Measurements from ENCODE around the gene KLHL12. TPM values are rescaled to one million over a fixed set of nuclear protein-coding genes. Genes with fewer than 3 reads are reported as not detected.

The KLHL12 gene
- total and polyA plus RNA-seq, 2 of the 8 experiments (the other 6 are each of a cell fraction or from before 2014, with no cell fraction given): 27.2 to 33.3 TPM

- Histone ChIP-seq H3K18ac (ENCODE audit: extremely low read depth, low read length) (no peak overlapping the region), H2AK5ac (ENCODE audit: low read depth, low read length) (no peak overlapping the region), H3K56ac (replicated peaks; ENCODE audit: insufficient read length, low read depth, low read length) (no peak overlapping the region), H4K8ac (ENCODE audit: extremely low read depth, insufficient read depth, low read length) (peak overlapping the region; percentile 76), H2AFZ (ENCODE audit: low read length) (no peak overlapping the region), H2BK5ac (ENCODE audit: low read depth, low read length) (peak overlapping the region; percentile 48; the same call in 1 of the 2 replicates), H3K79me1 (ENCODE audit: low read depth, low read length) (peaks cover 6% of the 10 kb centered on the region; the same call in 1 of the 2 replicates), H3K23me2 (ENCODE audit: low read depth, low read length) (no peaks in the 10 kb centered on the region), H3K4ac (replicated peaks; ENCODE audit: insufficient read length, low read depth, low read length) (no peak overlapping the region), H3K4me2 (ENCODE audit: insufficient read depth in 1 of 2, low read depth in 2 of 2, low read length in 2 of 2) (no peak overlapping the region), H3K4me1 (replicated peaks in 1 of 4; ENCODE audit: control insufficient read depth in 3 of 4, insufficient read depth in 4 of 4, low read length in 3 of 4) (no peaks in the 10 kb centered on the region), H3K4me3 (ENCODE audit: extremely low read depth in 1 of 4, insufficient read depth in 2 of 4, low read depth in 3 of 4, low read length in 4 of 4) (no peak overlapping the region), H3K9me3 (ENCODE audit: insufficient read depth in 2 of 2, low read depth in 1 of 2, low read length in 1 of 2) (no peaks in the 10 kb centered on the region), H3K14ac (ENCODE audit: insufficient read length) (no peak overlapping the region), H3K36me3 (ENCODE audit: control insufficient read depth in 2 of 4, insufficient read depth in 4 of 4, low read length in 3 of 4) (peaks cover 19 to 39% (median 34%) of the 10 kb centered on the region in 4 experiments), H3K27ac (ENCODE audit: low read depth, low read length) (no peak overlapping the region), H2BK12ac (ENCODE audit: low read depth, low read length) (no peak overlapping the region), H3K27me3 (replicated peaks in 1 of 4; ENCODE audit: control insufficient read depth in 3 of 4, extremely low read depth in 1 of 4, insufficient read depth in 3 of 4, low read length in 3 of 4) (no peaks in the 10 kb centered on the region), H3K23ac (ENCODE audit: insufficient read length) (no peak overlapping the region), H4K20me1 (replicated peaks in 1 of 2; ENCODE audit: control insufficient read depth in 1 of 2, insufficient read depth in 2 of 2, low read length in 2 of 2) (peaks cover 4 to 10% of the 10 kb centered on the region in 2 experiments), H4K5ac (ENCODE audit: insufficient read length, low read depth, low read length) (no peak overlapping the region), H3K9ac (replicated peaks in 1 of 4; ENCODE audit: extremely low read depth in 1 of 4, low read depth in 3 of 4, low read length in 3 of 4) (no peak overlapping the region), H3K79me2 (ENCODE audit: control insufficient read depth in 1 of 2, insufficient read depth in 2 of 2, low read length in 2 of 2) (peaks cover 0 to 1% of the 10 kb centered on the region in 2 experiments; a peak in 1 of 4 replicates), H2BK15ac (ENCODE audit: low read length) (no peak overlapping the region), H4K91ac (replicated peaks; ENCODE audit: insufficient read length, low read length) (no peak overlapping the region), H2BK20ac (ENCODE audit: low read length) (no peak overlapping the region), H2BK120ac (replicated peaks; ENCODE audit: low read depth, low read length) (no peak overlapping the region)
- FAIRE-seq: peak; percentile 73
- ChIA-PET POLR2A (ENCODE audit: partially characterized antibody) (interaction anchor here (0.6 to 9.2 kb wide), 8 partner anchors 9 to 59 kb away, joined by 3 to 81 read pairs (median 4); partner anchors contain the start of genes KDM5B and PCAT6), CTCF (ENCODE audit: partially characterized antibody) (interaction anchor here (0.6 to 4.7 kb wide), 21 partner anchors 9 to 1030 kb away, joined by 3 to 41 read pairs (median 4); partner anchors contain the start of genes KDM5B and PCAT6)
- 76% methylated on average over 15 of the region's 15 CpGs; no CpG with 5 or more reads in 1 of the 2 experiments for WGBS, 2 experiments (ENCODE audit: extremely low coverage in 1 of 2, insufficient coverage in 1 of 2, insufficient read length in 1 of 2, insufficient replicate concordance in 2 of 2, low coverage in 1 of 2, low lambda C conversion rate in 2 of 2, missing lambda C conversion rate in 1 of 2)
- peak; percentile 62 to 70 for DNase-seq (ENCODE audit: low read depth in 1 of 2, low spot score in 2 of 2)
- TF ChIP-seq TBP (IDR thresholded peaks at IDR 0.05; ENCODE audit: low read depth, low read length) (no peak), SIN3A (conservative IDR thresholded peaks at IDR 0.05 in 1 of 2, IDR thresholded peaks at IDR 0.05 in 1 of 2; ENCODE audit: low read depth in 1 of 2, low read length in 2 of 2) (no peak; a peak in 1 of 4 replicates), YY1 (IDR thresholded peaks at IDR 0.05; ENCODE audit: low read depth, low read length) (peak; percentile 97), TAF7 (optimal IDR thresholded peaks at IDR 0.05; ENCODE audit: borderline replicate concordance, low read depth, low read length) (no peak), KDM1A (IDR thresholded peaks at IDR 0.05; ENCODE audit: borderline replicate concordance, low read length) (peak; percentile 67; the same call in 1 of the 2 replicates), JUND (IDR thresholded peaks at IDR 0.05; ENCODE audit: low read length) (no peak), GTF2F1 (IDR thresholded peaks at IDR 0.05; ENCODE audit: borderline replicate concordance, low read depth, low read length) (no peak)
- TF ChIP-seq, protein P1, sequence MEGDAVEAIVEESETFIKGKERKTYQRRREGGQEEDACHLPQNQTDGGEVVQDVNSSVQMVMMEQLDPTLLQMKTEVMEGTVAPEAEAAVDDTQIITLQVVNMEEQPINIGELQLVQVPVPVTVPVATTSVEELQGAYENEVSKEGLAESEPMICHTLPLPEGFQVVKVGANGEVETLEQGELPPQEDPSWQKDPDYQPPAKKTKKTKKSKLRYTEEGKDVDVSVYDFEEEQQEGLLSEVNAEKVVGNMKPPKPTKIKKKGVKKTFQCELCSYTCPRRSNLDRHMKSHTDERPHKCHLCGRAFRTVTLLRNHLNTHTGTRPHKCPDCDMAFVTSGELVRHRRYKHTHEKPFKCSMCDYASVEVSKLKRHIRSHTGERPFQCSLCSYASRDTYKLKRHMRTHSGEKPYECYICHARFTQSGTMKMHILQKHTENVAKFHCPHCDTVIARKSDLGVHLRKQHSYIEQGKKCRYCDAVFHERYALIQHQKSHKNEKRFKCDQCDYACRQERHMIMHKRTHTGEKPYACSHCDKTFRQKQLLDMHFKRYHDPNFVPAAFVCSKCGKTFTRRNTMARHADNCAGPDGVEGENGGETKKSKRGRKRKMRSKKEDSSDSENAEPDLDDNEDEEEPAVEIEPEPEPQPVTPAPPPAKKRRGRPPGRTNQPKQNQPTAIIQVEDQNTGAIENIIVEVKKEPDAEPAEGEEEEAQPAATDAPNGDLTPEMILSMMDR (IDR thresholded peaks at IDR 0.05; ENCODE audit: control extremely low read depth in 1 of 3, insufficient read depth in 1 of 3, low read depth in 1 of 3, low read length in 3 of 3): peak; percentile 81 to 90 (median 83)
Measured at GRCh38 chr1:202852163-202852904, 74.7 kb downstream of the KLHL12 start.
